IMR-90 (cell line): Measurements from ENCODE around the gene NUBP2. TPM values are rescaled to one million over a fixed set of nuclear protein-coding genes. Genes with fewer than 3 reads are reported as not detected.

Source experiments
- ATAC-seq: fragments of 200-7000 bp; cut with Tn5 transposase; 2 replicates; pipeline ENCODE4 v1.9.1; 2020; ENCODE audit warnings: low read depth, mild to moderate bottlenecking, moderate library complexity
- BruUV-seq: library from RNA; stranded (reverse); fragments of 400-500 nt; replicated peaks from 2 replicates; lab custom pipeline; 2021; lab: Mats Ljungman, UMichigan
- CTCF ChIA-PET: fragments of 300-600 bp; formaldehyde crosslinking; extraction: SDS; loops from one replicate; lab custom pipeline; 2021; ENCODE audit warnings: antibody characterized with exemption; lab: Yijun Ruan, JAX
- POLR2A ChIA-PET: fragments of 300-600 bp; sonication (Branson Sonifier 250); formaldehyde crosslinking; loops from one replicate; lab custom pipeline; 2022; ENCODE audit warnings: antibody characterized with exemption; ENCODE audit not compliant: unreplicated experiment; lab: Charles Lee
- DNase-seq: peaks from one replicate; pipeline ENCODE4 v3.0.0; 2013
- H2AFZ ChIP-seq: replicated peaks from 2 replicates; pipeline ENCODE3; 2013; ENCODE audit warnings: low read length, mild to moderate bottlenecking; ENCODE audit not compliant: poor library complexity
- H2AK5ac ChIP-seq: 2 replicates; pipeline ENCODE4 v1.6.1; 2013; ENCODE audit warnings: low read depth, low read length, inconsistent platforms
- H2AK9ac ChIP-seq: replicated peaks from 2 replicates; pipeline ENCODE3; 2013; ENCODE audit warnings: mild to moderate bottlenecking, low read depth, low read length, moderate library complexity; ENCODE audit not compliant: poor library complexity
- H2BK120ac ChIP-seq: 2 replicates; pipeline ENCODE4 v1.6.1; 2013; ENCODE audit warnings: low read depth, low read length, inconsistent platforms
- H2BK15ac ChIP-seq: 3 replicates; pipeline ENCODE4 v1.6.1; 2013; ENCODE audit warnings: low read depth, low read length, inconsistent platforms
- H2BK20ac ChIP-seq: 2 replicates; pipeline ENCODE4 v1.6.1; 2013; ENCODE audit warnings: low read depth, mild to moderate bottlenecking, inconsistent platforms, low read length, moderate library complexity
- H2BK5ac ChIP-seq: 2 replicates; pipeline ENCODE4 v1.6.1; 2013; ENCODE audit warnings: mild to moderate bottlenecking, low read depth, low read length, inconsistent platforms; ENCODE audit not compliant: poor library complexity, severe bottlenecking
- H3K14ac ChIP-seq: replicated peaks from 2 replicates; pipeline ENCODE4 v1.6.1; 2013; ENCODE audit warnings: low read depth, low read length, inconsistent platforms
- H3K18ac ChIP-seq: 2 replicates; pipeline ENCODE4 v1.6.1; 2013; ENCODE audit warnings: low read depth, low read length, control low read depth
- H3K23ac ChIP-seq: 2 replicates; pipeline ENCODE4 v1.6.1; 2013; ENCODE audit warnings: low read depth, low read length, inconsistent platforms
- H3K27ac ChIP-seq: 2 replicates; pipeline ENCODE4 v1.5.1; 2013; ENCODE audit warnings: mild to moderate bottlenecking, control low read depth, low read length; ENCODE audit not compliant: insufficient read depth
- H3K27me3 ChIP-seq: 2 replicates; pipeline ENCODE4 v1.6.1; 2013; ENCODE audit warnings: low read length; ENCODE audit not compliant: control insufficient read depth, insufficient read depth
- H3K36me3 ChIP-seq: 2 replicates; pipeline ENCODE4 v1.6.1; 2013; ENCODE audit warnings: low read length, mixed read lengths; ENCODE audit not compliant: control insufficient read depth, insufficient read depth
- H3K4ac ChIP-seq: 2 replicates; pipeline ENCODE4 v1.6.1; 2013; ENCODE audit warnings: low read depth, low read length, inconsistent platforms
- H3K4me1 ChIP-seq: 2 replicates; pipeline ENCODE4 v1.6.1; 2013; ENCODE audit warnings: low read length, mixed read lengths; ENCODE audit not compliant: control insufficient read depth, insufficient read depth
- H3K4me2 ChIP-seq: 2 replicates; pipeline ENCODE4 v1.6.1; 2013; ENCODE audit warnings: low read depth, mild to moderate bottlenecking, control low read depth, low read length, moderate library complexity
- H3K4me3 ChIP-seq: 2 replicates; pipeline ENCODE4 v1.5.1; 2013; ENCODE audit warnings: low read depth, mild to moderate bottlenecking, control low read depth, low read length, moderate library complexity; ENCODE audit not compliant: insufficient read depth
- H3K56ac ChIP-seq: 2 replicates; pipeline ENCODE4 v1.6.1; 2013; ENCODE audit warnings: low read length, inconsistent platforms; ENCODE audit not compliant: insufficient read depth; ENCODE audit errors: extremely low read depth
- H3K79me1 ChIP-seq, 2 experiments: 2 replicates each; pipeline ENCODE4 v1.6.1; 2013; ENCODE audit warnings: low read length in 2 of 2, inconsistent platforms in 1 of 2, low read depth in 1 of 2
- H3K9ac ChIP-seq: 2 replicates; pipeline ENCODE4 v1.6.1; 2013; ENCODE audit warnings: low read depth, low read length, control low read depth
- H3K9me1 ChIP-seq: 2 replicates; pipeline ENCODE4 v1.6.1; 2013; ENCODE audit warnings: low read length, inconsistent platforms; ENCODE audit not compliant: insufficient read depth
- H3K9me3 ChIP-seq: 2 replicates; pipeline ENCODE4 v1.6.1; 2013; ENCODE audit warnings: low read length; ENCODE audit not compliant: control insufficient read depth, insufficient read depth
- H4K20me1 ChIP-seq: 2 replicates; pipeline ENCODE4 v1.6.1; 2013; ENCODE audit warnings: low read length, inconsistent platforms; ENCODE audit not compliant: insufficient read depth
- H4K5ac ChIP-seq: 2 replicates; pipeline ENCODE4 v1.6.1; 2013; ENCODE audit warnings: mild to moderate bottlenecking, low read depth, low read length, control low read depth
- H4K8ac ChIP-seq, 2 experiments: 2 replicates each; pipeline ENCODE4 v1.6.1; 2013; ENCODE audit warnings: low read depth in 2 of 2, low read length in 2 of 2, control low read depth in 1 of 2, inconsistent platforms in 1 of 2
- H4K91ac ChIP-seq: 2 replicates; pipeline ENCODE4 v1.6.1; 2013; ENCODE audit warnings: low read depth, low read length, inconsistent platforms; ENCODE audit not compliant: insufficient read depth
- MAZ ChIP-seq: IDR thresholded peaks from 2 replicates; pipeline ENCODE4 v1.6.1; 2012; ENCODE audit warnings: low read depth, mild to moderate bottlenecking, low read length, improper control_type of control experiment, moderate library complexity, borderline replicate concordance
- MXI1 ChIP-seq: IDR thresholded peaks from 2 replicates; pipeline ENCODE4 v1.6.1; 2012; ENCODE audit warnings: low read depth, mild to moderate bottlenecking, low read length, moderate library complexity, borderline replicate concordance
- POLR2A ChIP-seq: IDR thresholded peaks from 2 replicates; pipeline ENCODE4 v1.6.1; 2012; ENCODE audit warnings: mild to moderate bottlenecking, low read depth, low read length
- RAD21 ChIP-seq: IDR thresholded peaks from 2 replicates; pipeline ENCODE4 v1.6.1; 2012; ENCODE audit warnings: low read length, improper control_type of control experiment
- RFX5 ChIP-seq: IDR thresholded peaks from 2 replicates; pipeline ENCODE4 v1.8.0; 2012; ENCODE audit warnings: low read depth, mild to moderate bottlenecking, low read length, moderate library complexity
- WGBS, 2 experiments: methylation state at CpG; one replicate each; pipeline versions ENCODE4 v1.1.5 to v1.1.7; 2013; ENCODE audit warnings: missing lambda C conversion rate in 2 of 2; ENCODE audit not compliant: insufficient read length in 1 of 2; ENCODE audit errors: extremely low coverage in 2 of 2; 5-methylcytosine and 5-hydroxymethylcytosine counted together
- dilution Hi-C: fragments of 300-500 bp; cut with HindIII; formaldehyde crosslinking; loops from one replicate; pipeline ENCODE4 v1.14.3; 2018; ENCODE audit warnings: low sequenced_read_pairs; ENCODE audit not compliant: unreplicated experiment
- in situ Hi-C: fragments of 300-500 bp; cut with MboI; formaldehyde crosslinking; loops from 3 replicates; pipeline ENCODE4 v1.14.3; 2019; ENCODE audit warnings: low sequenced_read_pairs, inconsistent platforms, mixed read lengths
- intact Hi-C: fragments of 100-400 bp; cut with micrococcal nuclease; formaldehyde crosslinking; loops from 2 replicates; pipeline ENCODE4 v1.10.0; 2022
- polyA plus RNA-seq, 3 experiments: library from polyadenylated mRNA; depleted of rRNA; stranded (reverse); fragments of >200 nt; gene quantifications; 2 replicates each; pipeline ENCODE4 v1.2.3, GENCODE V29; 2012; ENCODE audit warnings: low replicate concordance in 1 of 3
- total RNA-seq: library from RNA; depleted of rRNA; stranded (reverse); fragments of >200 nt; gene quantifications from 2 replicates; pipeline ENCODE4 v1.2.3, GENCODE V29; 2012

The NUBP2 gene
- total and polyA plus RNA-seq, 2 of the 4 experiments (the other 2 are of a cell fraction) = 62.6 to 131 TPM

GRCh38 chr16:1760911-1761310, 21.8 kb upstream of the NUBP2 start:
- no peak for ATAC-seq
- POLR2A ChIA-PET = no interaction called here
- no peak overlapping the region for H3K27ac ChIP-seq
- BruUV-seq = no TSS peak
- no peak overlapping the region for H2AFZ ChIP-seq
- no peak for DNase-seq
- no peak overlapping the region for H3K4me2 ChIP-seq
- H3K4me3 ChIP-seq = no peak overlapping the region
- H2AK9ac ChIP-seq = no peak overlapping the region
- H4K5ac ChIP-seq = no peak overlapping the region
- no peak overlapping the region for H3K56ac ChIP-seq
- no peaks in the 10 kb centered on the region for H4K20me1 ChIP-seq
- H3K9me1 ChIP-seq = no peaks in the 10 kb centered on the region
- dilution Hi-C loops = no loop called here
- H3K27me3 ChIP-seq = no peaks in the 10 kb centered on the region
- no peak overlapping the region for H3K4ac ChIP-seq
- in situ Hi-C loops = loop anchor here (5.0 kb wide), 1 partner anchor 49 kb away; no protein-coding TSS in a partner anchor
- intact Hi-C loops = no loop called here
- H4K91ac ChIP-seq = no peak overlapping the region
- H2AK5ac ChIP-seq = no peak overlapping the region
- H3K79me1 ChIP-seq = no peaks in the 10 kb centered on the region
- no peak overlapping the region for H3K18ac ChIP-seq
- no peaks in the 10 kb centered on the region for H3K9me3 ChIP-seq
- H2BK120ac ChIP-seq = no peak overlapping the region
- no peak overlapping the region for H2BK15ac ChIP-seq
- 94% methylated on average over 9 of the region's 15 CpGs; no CpG with 5 or more reads in 1 of the 2 experiments for WGBS, 2 experiments
- TF ChIP-seq POLR2A = no peak
- no peak for TF ChIP-seq MAZ
- no peak for TF ChIP-seq RFX5
- no peak for TF ChIP-seq MXI1
- no peak for TF ChIP-seq RAD21
- H2BK5ac ChIP-seq = no peak overlapping the region
- H3K4me1 ChIP-seq = no peaks in the 10 kb centered on the region
- H3K14ac ChIP-seq = no peak overlapping the region
- H2BK20ac ChIP-seq = no peak overlapping the region
- H4K8ac ChIP-seq = no peak overlapping the region
- H3K36me3 ChIP-seq = peaks cover 71% of the 10 kb centered on the region
- CTCF ChIA-PET = no interaction called here
- no peak overlapping the region for H3K9ac ChIP-seq
- H3K23ac ChIP-seq = no peak overlapping the region
